GM10266 (cell line): Measurements from ENCODE around the gene PDC.

Source experiments
- DNase-seq: peaks from one replicate; pipeline ENCODE4 v3.0.0; 2012; ENCODE audit errors: extremely low spot score
- CTCF ChIP-seq: IDR thresholded peaks from 2 replicates; pipeline ENCODE4 v1.5.1; 2012; ENCODE audit warnings: mild to moderate bottlenecking, low read depth; ENCODE audit not compliant: control insufficient read depth, insufficient read depth; ENCODE audit errors: missing control alignments

PDC gene

GRCh38 chr1:186483561-186483960 lies 22.6 kb upstream of the PDC start:
- DNase-seq = no peak
- no peak for TF ChIP-seq CTCF

- TF ChIP-seq CTCF = peak; percentile 95
- peak; percentile 53 for DNase-seq
Observed at GRCh38 chr1:186482661-186483255, 21.8 kb upstream of the PDC start.

DNA sequence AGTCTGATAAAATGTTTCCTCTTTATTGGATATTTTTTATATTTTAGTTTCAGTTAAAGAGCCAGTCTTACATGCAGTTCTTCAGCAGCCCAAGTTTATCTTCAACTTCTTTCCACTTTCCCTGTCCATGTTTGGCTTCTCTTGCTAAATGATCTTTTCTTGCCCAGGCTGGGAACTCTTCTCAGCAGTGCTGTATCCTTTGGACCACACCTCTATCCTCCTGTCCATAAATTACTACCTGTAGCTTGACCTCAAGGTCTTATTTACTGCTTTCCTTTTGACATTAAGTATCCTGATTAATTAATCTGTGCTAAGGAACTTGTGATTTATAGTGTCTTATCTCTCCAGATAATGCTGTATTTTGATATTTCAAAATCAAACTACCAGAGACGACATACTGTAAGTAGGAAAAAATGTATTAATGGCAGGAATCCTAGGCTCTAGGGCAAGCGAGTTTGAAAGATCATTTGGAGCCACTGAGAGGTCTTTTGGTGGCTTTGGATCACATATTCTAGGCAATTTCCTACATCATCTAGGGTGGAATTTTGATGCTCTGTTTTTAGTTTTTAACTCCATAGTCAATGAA lies 20.5 kb upstream of the PDC start:
- no peak for DNase-seq
- TF ChIP-seq CTCF = no peak

- DNase-seq = no peak
- no peak for TF ChIP-seq CTCF
Observed at GRCh38 chr1:186479162-186479561, 18.2 kb upstream of the PDC start.

DNA sequence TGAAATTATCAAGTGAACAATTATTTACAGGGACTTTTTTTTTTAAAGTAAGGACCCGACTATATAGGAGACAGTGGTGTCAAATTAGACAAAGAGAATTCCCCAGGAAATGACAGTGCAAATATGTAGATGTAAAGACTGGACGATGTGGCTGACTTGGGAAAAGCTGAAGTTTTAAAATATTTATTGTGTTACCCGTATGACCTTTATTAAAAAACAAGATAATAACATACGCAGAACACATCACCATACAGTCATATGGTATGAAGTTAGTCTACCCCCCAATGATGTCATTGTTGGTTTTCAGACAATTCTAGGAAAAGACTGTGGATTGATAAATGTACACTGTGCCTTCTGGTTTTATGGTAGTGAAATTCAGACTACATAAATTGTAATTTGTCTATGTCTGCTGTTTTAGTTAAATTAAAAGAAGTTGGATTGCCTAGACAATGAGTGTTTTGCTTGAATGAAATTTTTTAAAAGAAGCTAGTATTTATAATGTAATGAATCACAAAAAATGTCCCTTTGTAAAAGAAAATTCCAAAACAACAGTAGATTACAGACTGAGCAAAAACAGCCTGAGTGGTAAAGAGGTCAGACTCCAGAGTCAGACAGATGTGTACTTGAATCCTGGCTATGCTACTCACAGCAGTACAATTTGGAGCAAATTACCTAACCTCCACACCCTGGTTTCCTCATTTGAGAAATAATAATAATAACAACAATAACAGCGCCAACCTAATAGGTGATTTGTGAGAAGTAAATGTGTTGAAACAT lies 15.5 kb upstream of the PDC start:
- DNase-seq = no peak
- TF ChIP-seq CTCF = no peak

- no peak for DNase-seq
- no peak for TF ChIP-seq CTCF
Observed at GRCh38 chr1:186474208-186474607, 13.3 kb upstream of the PDC start.

DNA sequence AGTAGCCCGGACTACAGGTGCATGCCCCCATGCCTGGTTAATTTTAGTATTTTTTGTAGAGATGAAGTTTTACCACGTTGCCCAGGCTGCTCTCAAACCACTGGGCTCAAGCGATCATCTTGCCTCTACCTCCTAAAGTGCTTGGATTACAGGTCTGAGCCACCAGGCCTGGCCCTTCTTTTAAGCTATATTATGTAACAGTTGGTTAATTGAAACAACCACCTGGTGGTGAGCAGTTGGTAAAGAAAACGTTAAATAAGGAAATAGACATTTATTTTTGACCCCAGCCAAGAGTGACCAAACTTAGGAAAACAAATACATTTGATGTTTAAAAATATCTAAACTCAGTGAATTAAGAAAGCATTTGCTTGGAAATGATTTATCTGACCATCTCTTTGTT lies 12.1 kb upstream of the PDC start:
- no peak for DNase-seq
- TF ChIP-seq CTCF = no peak
